Measurements from ENCODE around the gene TCAP. TPM values are rescaled to one million over a fixed set of nuclear protein-coding genes. Genes with fewer than 3 reads are reported as not detected.

Gene TCAP
- polyA plus RNA-seq, 1 donor from 2014 or later, result 3.7 TPM

GRCh38 chr17:39695089-39695474 is 29.9 kb downstream of the TCAP start:
- no peaks in the 10 kb centered on the region for H3K36me3 ChIP-seq (ENCODE audit: insufficient read depth, low read length)
- peaks cover 8% of the 10 kb centered on the region for H3K27me3 ChIP-seq (ENCODE audit: insufficient read depth, low read depth, low read length)
- no peaks in the 10 kb centered on the region for H3F3A ChIP-seq (ENCODE audit: insufficient read depth, low read length, poor library complexity, severe bottlenecking)
- H3K9me2 ChIP-seq (ENCODE audit: insufficient read depth, low read length), result no peaks in the 10 kb centered on the region
- H3K9me3 ChIP-seq (ENCODE audit: low read length), result no peaks in the 10 kb centered on the region
- no peak overlapping the region for H3K27ac ChIP-seq (ENCODE audit: low read length)
- H3K4me2 ChIP-seq (ENCODE audit: low read length), result no peak overlapping the region
- H3K4me3 ChIP-seq (ENCODE audit: low read length), result no peak overlapping the region
- no peak overlapping the region for H2AFZ ChIP-seq (ENCODE audit: low read depth, low read length)
- no peak for TF ChIP-seq RAD21 (conservative IDR thresholded peaks at IDR 0.05)
- TF ChIP-seq, protein P1, sequence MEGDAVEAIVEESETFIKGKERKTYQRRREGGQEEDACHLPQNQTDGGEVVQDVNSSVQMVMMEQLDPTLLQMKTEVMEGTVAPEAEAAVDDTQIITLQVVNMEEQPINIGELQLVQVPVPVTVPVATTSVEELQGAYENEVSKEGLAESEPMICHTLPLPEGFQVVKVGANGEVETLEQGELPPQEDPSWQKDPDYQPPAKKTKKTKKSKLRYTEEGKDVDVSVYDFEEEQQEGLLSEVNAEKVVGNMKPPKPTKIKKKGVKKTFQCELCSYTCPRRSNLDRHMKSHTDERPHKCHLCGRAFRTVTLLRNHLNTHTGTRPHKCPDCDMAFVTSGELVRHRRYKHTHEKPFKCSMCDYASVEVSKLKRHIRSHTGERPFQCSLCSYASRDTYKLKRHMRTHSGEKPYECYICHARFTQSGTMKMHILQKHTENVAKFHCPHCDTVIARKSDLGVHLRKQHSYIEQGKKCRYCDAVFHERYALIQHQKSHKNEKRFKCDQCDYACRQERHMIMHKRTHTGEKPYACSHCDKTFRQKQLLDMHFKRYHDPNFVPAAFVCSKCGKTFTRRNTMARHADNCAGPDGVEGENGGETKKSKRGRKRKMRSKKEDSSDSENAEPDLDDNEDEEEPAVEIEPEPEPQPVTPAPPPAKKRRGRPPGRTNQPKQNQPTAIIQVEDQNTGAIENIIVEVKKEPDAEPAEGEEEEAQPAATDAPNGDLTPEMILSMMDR (IDR thresholded peaks at IDR 0.05; ENCODE audit: poor library complexity, severe bottlenecking), result no peak
- TF ChIP-seq, protein P2, sequence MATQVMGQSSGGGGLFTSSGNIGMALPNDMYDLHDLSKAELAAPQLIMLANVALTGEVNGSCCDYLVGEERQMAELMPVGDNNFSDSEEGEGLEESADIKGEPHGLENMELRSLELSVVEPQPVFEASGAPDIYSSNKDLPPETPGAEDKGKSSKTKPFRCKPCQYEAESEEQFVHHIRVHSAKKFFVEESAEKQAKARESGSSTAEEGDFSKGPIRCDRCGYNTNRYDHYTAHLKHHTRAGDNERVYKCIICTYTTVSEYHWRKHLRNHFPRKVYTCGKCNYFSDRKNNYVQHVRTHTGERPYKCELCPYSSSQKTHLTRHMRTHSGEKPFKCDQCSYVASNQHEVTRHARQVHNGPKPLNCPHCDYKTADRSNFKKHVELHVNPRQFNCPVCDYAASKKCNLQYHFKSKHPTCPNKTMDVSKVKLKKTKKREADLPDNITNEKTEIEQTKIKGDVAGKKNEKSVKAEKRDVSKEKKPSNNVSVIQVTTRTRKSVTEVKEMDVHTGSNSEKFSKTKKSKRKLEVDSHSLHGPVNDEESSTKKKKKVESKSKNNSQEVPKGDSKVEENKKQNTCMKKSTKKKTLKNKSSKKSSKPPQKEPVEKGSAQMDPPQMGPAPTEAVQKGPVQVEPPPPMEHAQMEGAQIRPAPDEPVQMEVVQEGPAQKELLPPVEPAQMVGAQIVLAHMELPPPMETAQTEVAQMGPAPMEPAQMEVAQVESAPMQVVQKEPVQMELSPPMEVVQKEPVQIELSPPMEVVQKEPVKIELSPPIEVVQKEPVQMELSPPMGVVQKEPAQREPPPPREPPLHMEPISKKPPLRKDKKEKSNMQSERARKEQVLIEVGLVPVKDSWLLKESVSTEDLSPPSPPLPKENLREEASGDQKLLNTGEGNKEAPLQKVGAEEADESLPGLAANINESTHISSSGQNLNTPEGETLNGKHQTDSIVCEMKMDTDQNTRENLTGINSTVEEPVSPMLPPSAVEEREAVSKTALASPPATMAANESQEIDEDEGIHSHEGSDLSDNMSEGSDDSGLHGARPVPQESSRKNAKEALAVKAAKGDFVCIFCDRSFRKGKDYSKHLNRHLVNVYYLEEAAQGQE (IDR thresholded peaks at IDR 0.05; ENCODE audit: borderline replicate concordance), result no peak
- H3K79me2 ChIP-seq (replicated peaks; ENCODE audit: insufficient read depth, low read length), result no peaks in the 10 kb centered on the region
- no peak overlapping the region for H3K9ac ChIP-seq (ENCODE audit: low read length)
- H4K20me1 ChIP-seq (ENCODE audit: insufficient read depth), result no peaks in the 10 kb centered on the region

DNA sequence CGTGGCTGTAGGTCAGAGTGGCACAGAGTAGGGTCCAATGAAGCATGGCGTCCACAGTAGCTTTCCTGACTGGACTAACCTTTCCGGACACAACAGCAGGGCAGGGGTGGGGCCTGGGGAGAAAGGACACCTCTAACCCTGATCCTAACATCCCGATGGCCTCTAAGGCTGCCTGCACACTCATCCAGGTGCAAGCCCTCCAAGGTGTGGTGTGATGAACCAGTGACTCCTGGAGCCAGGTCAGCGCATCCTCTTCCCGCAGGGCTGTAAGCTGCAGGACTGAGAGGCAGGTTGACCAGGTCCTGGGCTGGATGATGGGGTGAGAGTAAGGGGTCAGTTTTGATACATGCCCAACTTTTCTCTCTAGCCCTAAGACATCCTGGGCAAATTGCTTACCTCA is 31.6 kb downstream of the TCAP start:
- no peaks in the 10 kb centered on the region for H3K79me2 ChIP-seq (replicated peaks; ENCODE audit: insufficient read depth, low read length)
- H3K9ac ChIP-seq (ENCODE audit: low read length), result no peak overlapping the region
- peaks cover 15% of the 10 kb centered on the region for H3K27me3 ChIP-seq (ENCODE audit: insufficient read depth, low read depth, low read length)
- no peaks in the 10 kb centered on the region for H3K36me3 ChIP-seq (ENCODE audit: insufficient read depth, low read length)
- no peaks in the 10 kb centered on the region for H4K20me1 ChIP-seq (ENCODE audit: insufficient read depth)
- no peak overlapping the region for H3K27ac ChIP-seq (ENCODE audit: low read length)
- H2AFZ ChIP-seq (ENCODE audit: low read depth, low read length), result no peak overlapping the region
- no peaks in the 10 kb centered on the region for H3K9me3 ChIP-seq (ENCODE audit: low read length)
- no peaks in the 10 kb centered on the region for H3K9me2 ChIP-seq (ENCODE audit: insufficient read depth, low read length)
- H3F3A ChIP-seq (ENCODE audit: insufficient read depth, low read length, poor library complexity, severe bottlenecking), result no peaks in the 10 kb centered on the region
- H3K4me2 ChIP-seq (ENCODE audit: low read length), result no peak overlapping the region
- TF ChIP-seq POLR2AphosphoS5 (IDR thresholded peaks at IDR 0.05), result no peak
- no peak for TF ChIP-seq RAD21 (conservative IDR thresholded peaks at IDR 0.05)
- no peak for TF ChIP-seq EP300 (conservative IDR thresholded peaks at IDR 0.05; ENCODE audit: poor library complexity, severe bottlenecking)
- no peak for TF ChIP-seq SMC3 (conservative IDR thresholded peaks at IDR 0.05; ENCODE audit: poor library complexity)
- TF ChIP-seq, protein P1 (IDR thresholded peaks at IDR 0.05; ENCODE audit: poor library complexity, severe bottlenecking), result no peak
- no peak for TF ChIP-seq EZH2 (IDR thresholded peaks at IDR 0.05; ENCODE audit: borderline replicate concordance, insufficient read depth, low read length, poor library complexity, severe bottlenecking)
- no peak overlapping the region for H3K4me3 ChIP-seq (ENCODE audit: low read length)

Measured in neural cell (in vitro differentiated cells).